Activated CD8-positive, alpha-beta memory T cell treated with anti-CD3 and anti-CD28 coated beads for 1 hour (primary cell): ENCODE measurements around the gene PCDHGA1.

Experiments used
- DNase-seq, 2 donors: peaks; one replicate each; pipeline ENCODE4 v3.0.0-alpha.2; 2020; ENCODE audit warnings: low read depth in 1 of 2; ENCODE audit errors: extremely low read depth in 1 of 2

PCDHGA1 gene

GRCh38 chr5:141490271-141490670 is 160.0 kb downstream of the PCDHGA1 start:
- no peak for DNase-seq

GRCh38 chr5:141490771-141491170 is 160.5 kb downstream of the PCDHGA1 start:
- no peak for DNase-seq

- DNase-seq, result no peak
Measured at GRCh38 chr5:141491323-141492167, 161.2 kb downstream of the PCDHGA1 start.

GRCh38 chr5:141492168-141492885 is 162.0 kb downstream of the PCDHGA1 start:
- DNase-seq, result no peak

DNA sequence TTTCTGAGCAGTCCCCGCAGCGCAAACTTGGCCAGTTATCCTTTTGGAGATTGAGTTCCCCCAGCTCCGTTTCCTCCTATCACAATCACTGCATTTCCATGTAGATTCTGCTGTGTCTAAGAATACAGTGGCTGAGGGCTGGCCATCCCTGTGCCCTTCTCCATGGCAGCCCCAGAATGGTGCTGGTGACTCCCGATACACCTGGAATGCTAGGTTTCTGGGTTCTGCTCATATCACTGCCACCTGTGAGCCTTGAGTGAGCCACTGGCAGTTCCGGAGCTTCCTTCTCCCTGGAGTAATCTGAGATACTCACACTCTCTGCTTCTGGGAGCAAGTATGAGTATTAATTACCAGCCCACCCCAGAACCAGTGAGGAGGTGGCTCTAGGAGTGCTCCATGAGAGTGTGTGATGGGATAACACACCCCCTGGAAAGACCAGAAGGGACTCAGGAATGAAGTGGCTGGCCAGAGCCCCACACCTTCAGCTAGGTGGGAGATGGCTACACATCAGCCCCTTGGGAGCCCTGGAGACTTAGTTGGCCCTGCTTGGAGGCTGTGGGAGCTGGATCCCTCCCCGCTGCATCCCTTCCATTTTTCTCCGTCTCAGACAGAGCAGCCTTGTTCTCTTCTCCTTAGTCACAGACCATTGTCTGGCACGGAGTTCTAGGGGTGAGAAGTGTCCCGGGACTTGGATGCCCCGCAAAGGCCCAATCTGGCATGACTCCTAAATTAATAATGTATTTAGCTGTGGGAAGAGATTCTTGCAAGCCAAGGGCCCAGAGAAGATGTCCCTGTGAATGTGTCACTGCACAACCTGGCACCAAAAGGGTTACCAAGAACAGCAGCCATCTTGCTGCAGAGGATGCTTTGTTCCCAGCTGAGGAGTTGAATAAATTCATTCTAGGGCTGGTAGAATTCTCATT is 163.4 kb downstream of the PCDHGA1 start:
- DNase-seq, result no peak

DNA sequence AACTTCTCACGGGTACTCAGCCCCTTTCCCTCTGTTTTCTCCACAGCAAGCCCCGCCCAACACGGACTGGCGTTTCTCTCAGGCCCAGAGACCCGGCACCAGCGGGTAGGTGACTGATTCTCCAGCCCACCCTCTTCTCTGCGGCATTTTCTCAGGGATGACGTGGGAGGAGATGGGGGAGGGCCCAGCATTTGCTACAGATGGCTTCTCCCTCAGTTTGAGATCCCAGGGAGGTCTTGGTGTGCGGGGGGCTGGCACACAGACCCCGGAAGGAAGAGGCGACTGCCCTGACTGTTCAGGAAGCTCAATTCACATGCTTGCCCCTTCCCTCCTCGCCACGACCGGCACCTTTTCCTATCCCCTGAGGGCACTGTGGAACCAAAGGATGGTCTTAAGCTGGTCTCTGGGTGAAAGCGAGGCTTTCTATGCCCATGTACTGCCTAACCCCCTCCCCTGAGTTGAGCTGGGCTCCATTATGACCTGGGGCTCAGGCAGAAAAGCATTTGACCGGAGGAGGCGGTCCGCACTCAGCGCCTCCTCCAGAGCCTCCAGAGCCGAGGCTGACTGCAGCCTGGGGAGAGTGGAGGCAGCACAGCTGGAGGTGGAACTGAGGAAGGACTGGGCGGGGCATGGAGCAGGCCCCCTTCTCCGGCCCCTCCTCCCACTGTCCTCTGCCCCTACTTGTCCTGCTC is 164.6 kb downstream of the PCDHGA1 start:
- no peak for DNase-seq

DNA sequence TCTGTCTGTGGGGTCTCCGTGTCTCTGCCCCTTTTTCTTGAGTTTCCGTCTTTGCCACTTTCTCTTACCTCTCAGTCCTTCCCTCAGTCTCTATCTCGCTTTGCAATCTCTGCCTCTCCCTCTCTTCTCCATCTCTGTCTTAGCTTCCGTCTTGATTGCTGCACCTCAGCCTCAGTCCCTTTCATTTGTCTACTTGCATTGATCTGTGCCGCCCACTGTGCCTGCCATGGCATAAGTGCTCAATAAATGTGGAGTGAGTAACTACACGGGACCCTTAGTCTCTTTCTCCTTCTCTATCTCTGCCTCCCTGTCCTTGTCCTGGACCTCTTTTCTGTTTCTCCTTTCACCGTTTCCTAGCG is 165.1 kb downstream of the PCDHGA1 start:
- no peak for DNase-seq

- DNase-seq, result no peak
Measured at GRCh38 chr5:141496038-141496437, 165.7 kb downstream of the PCDHGA1 start.

GRCh38 chr5:141501761-141502160 is 171.4 kb downstream of the PCDHGA1 start:
- DNase-seq, result no peak

GRCh38 chr5:141503681-141504080 is 173.4 kb downstream of the PCDHGA1 start:
- no peak for DNase-seq

GRCh38 chr5:141504216-141504615 is 173.9 kb downstream of the PCDHGA1 start:
- DNase-seq, result no peak

GRCh38 chr5:141506381-141507155 is 176.3 kb downstream of the PCDHGA1 start:
- DNase-seq, result no peak

GRCh38 chr5:141507387-141508091 is 177.2 kb downstream of the PCDHGA1 start:
- DNase-seq, result no peak

DNA sequence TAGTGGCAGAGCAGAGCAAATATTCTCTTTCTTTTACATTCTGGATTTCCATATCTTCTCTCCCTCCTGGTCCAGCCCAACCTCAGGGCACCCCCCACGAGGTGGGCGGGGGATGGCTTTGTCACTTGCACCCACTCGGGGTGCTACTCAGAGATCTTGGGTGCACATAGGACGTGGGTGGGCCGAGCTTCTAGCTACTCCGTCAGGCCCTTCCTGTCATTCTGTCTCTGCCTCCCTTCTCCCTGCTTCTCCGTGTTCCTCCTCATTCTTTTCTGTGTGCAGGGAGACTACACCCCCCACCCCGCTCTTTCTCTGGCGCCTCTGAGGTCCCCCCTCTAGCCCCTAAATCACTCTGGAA is 178.1 kb downstream of the PCDHGA1 start:
- no peak for DNase-seq

- no peak for DNase-seq
Measured at GRCh38 chr5:141508798-141509611, 178.7 kb downstream of the PCDHGA1 start.

DNA sequence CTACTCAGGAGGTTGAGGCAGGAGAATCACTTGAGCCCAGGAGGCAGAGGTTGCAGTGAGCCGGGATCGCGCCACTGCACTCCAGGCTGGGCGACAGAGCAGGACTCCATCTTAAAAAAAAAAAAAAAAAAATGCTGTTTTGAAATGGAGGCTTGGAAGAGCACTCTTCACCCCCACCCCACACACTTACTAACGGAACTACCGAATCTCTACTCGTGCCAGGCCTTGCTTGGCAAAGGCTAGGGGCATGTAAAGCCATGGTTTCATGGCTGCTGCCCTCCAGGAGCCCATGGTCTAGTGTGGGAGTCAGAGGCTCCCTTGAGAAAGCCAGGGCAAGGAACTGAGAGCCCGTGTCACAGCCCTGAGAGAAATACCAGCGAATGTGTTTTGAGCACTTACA is 179.8 kb downstream of the PCDHGA1 start:
- DNase-seq, result no peak

GRCh38 chr5:141510850-141511601 is 180.7 kb downstream of the PCDHGA1 start:
- DNase-seq, result no peak
